Chondrocyte (in vitro differentiated cells): ENCODE data around the gene FLNC. TPM values are rescaled to one million over a fixed set of nuclear protein-coding genes. Genes with fewer than 3 reads are reported as not detected.

Experiments used
- DNase-seq: peaks from one replicate; pipeline ENCODE4 v3.0.0; 2021; ENCODE audit warnings: mixed read lengths, low spot score
- H3K27ac Mint-ChIP-seq: one replicate; pipeline ENCODE4 v1.8.0; 2021; ENCODE audit warnings: mild to moderate bottlenecking, moderate library complexity, mixed read lengths; ENCODE audit not compliant: unreplicated experiment
- H3K27me3 Mint-ChIP-seq: 2 replicates; pipeline ENCODE4 v1.8.0; 2021; ENCODE audit warnings: low read depth, mixed read lengths
- H3K36me3 Mint-ChIP-seq: 2 replicates; pipeline ENCODE4 v1.8.0; 2021; ENCODE audit warnings: low read depth, mixed read lengths
- H3K4me1 Mint-ChIP-seq: 2 replicates; pipeline ENCODE4 v1.8.0; 2021; ENCODE audit warnings: low read depth, mild to moderate bottlenecking, mixed read lengths
- H3K4me3 Mint-ChIP-seq: one replicate; pipeline ENCODE4 v1.8.0; 2021; ENCODE audit warnings: mild to moderate bottlenecking, moderate library complexity, mixed read lengths; ENCODE audit not compliant: unreplicated experiment
- H3K9me3 Mint-ChIP-seq: 2 replicates; pipeline ENCODE4 v1.8.0; 2021; ENCODE audit warnings: low read depth, mixed read lengths
- total RNA-seq: library from RNA; stranded (reverse); gene quantifications from 3 replicates; pipeline ENCODE4 v1.2.1, GENCODE V29; 2021
- TF ChIP-seq, protein P1 (sequence below): fragments of 200-600 bp; sonication (generic); IDR thresholded peaks from 2 replicates; pipeline ENCODE4 v1.5.0; 2021; ENCODE audit warnings: antibody characterized with exemption, mild to moderate bottlenecking, moderate library complexity

The FLNC gene
- total RNA-seq, 1 donor from 2014 or later, result 118 TPM

DNA sequence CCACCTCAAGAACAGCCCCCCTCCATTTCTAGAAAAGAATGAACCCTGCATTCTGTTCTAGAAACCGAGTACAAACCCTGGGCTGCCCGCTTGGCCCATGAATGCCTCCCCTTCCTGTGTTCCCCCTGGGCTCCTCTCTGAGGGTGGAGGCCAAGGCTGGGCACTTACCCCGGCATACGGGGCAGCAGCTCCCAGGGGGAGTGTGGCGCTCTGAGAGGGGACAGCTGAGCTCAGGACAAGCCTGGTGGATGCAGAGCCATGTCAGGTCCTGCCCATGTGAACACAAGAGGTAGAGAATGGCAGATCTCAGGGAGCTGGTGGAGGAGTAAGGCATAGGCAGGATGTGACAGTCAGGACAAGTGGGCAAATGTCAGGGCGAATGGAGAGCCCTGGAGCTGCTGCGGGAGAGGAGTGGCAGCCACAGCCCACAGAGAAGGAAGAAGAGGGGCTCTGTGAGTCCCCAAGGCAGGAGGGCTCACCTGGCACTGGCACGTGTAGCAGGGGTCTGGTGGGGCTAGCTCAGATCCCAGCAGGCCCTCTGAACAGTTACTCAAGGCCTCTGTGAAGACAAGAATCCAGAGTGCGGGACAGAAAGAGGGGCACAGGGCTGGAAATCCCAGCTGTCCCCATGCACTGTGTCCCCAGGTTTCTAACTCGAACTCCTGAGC, 51.4 kb downstream of the FLNC start:
- peaks cover 2% of the 10 kb centered on the region for H3K4me1 Mint-ChIP-seq
- DNase-seq, result peak; percentile 79
- TF ChIP-seq, protein P1, sequence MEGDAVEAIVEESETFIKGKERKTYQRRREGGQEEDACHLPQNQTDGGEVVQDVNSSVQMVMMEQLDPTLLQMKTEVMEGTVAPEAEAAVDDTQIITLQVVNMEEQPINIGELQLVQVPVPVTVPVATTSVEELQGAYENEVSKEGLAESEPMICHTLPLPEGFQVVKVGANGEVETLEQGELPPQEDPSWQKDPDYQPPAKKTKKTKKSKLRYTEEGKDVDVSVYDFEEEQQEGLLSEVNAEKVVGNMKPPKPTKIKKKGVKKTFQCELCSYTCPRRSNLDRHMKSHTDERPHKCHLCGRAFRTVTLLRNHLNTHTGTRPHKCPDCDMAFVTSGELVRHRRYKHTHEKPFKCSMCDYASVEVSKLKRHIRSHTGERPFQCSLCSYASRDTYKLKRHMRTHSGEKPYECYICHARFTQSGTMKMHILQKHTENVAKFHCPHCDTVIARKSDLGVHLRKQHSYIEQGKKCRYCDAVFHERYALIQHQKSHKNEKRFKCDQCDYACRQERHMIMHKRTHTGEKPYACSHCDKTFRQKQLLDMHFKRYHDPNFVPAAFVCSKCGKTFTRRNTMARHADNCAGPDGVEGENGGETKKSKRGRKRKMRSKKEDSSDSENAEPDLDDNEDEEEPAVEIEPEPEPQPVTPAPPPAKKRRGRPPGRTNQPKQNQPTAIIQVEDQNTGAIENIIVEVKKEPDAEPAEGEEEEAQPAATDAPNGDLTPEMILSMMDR, result no peak
- peaks cover 2% of the 10 kb centered on the region for H3K27me3 Mint-ChIP-seq
- no peaks in the 10 kb centered on the region for H3K9me3 Mint-ChIP-seq
- H3K27ac Mint-ChIP-seq, result no peak overlapping the region
- H3K4me3 Mint-ChIP-seq, result no peak overlapping the region
- no peaks in the 10 kb centered on the region for H3K36me3 Mint-ChIP-seq

DNA sequence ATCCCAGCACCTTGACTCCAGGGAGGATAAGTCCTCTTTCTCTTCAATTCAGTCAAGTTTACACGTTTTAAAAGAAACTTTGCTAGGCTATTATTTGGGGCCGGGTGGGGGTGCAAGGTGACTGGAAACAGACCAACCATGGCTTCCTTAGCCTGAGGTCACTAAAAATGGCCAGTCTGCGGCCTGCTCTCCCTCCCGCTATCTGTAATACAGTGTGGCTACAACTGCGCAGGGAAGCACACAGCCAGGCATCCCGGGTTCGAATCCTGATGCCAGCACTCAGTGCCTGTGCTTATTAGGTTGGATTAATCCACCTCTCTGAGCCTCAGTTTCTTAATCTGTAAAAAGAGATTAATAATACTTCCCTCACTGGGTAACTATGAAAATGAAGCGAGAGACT, 51.9 kb downstream of the FLNC start:
- Mint-ChIP-seq H3K9me3 (no peaks in the 10 kb centered on the region), H3K27me3 (peaks cover 2% of the 10 kb centered on the region), H3K36me3 (no peaks in the 10 kb centered on the region), H3K4me1 (peaks cover 2% of the 10 kb centered on the region), H3K27ac (no peak overlapping the region), H3K4me3 (no peak overlapping the region)
- peak; percentile 17 for DNase-seq
- TF ChIP-seq, protein P1, result no peak

DNA sequence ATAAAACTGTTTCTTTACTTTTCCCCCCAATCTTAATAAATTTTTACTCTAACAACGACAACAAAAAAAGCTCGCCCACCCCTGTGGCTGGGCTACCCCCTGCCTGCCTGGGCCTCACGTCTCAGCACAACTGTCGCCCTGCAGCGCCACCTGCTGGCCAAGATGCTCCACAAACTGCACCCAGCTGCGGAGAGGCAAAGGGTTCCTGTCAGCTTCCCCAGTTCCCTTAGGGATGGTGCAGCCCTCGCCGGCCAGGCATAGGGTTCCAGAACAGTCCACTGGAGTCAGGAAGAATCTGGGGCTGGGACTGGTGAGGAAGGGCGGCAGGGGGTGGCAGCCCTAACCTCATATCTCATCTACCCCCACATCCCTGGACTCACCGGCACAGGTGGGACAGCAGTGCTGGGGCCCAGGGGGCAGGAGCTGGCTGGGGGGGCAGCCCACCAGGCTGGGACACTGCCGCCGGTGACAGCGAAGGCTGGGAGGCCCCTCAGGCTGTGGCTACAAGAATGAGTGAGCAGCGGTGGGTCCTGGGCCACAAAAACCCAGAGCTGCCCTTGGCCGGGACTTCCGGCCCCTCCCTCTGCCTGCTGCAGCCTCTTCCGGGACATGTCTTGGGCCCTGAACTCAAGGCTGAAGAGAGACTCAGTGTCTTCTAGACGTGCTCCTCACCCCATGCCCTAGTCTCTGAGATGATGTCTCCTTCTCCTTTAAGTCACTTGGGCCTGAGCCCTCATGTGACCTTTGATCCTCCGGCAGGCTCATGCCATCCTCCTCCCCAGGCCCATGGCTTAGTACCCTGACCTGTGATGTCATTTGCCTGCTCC, 53.6 kb downstream of the FLNC start:
- Mint-ChIP-seq H3K9me3 (no peaks in the 10 kb centered on the region), H3K27ac (no peak overlapping the region), H3K27me3 (peaks cover 2% of the 10 kb centered on the region), H3K4me3 (no peak overlapping the region), H3K4me1 (peaks cover 2% of the 10 kb centered on the region), H3K36me3 (no peaks in the 10 kb centered on the region)
- TF ChIP-seq, protein P1, result peak; percentile 99
- DNase-seq, result peak; percentile 91

DNA sequence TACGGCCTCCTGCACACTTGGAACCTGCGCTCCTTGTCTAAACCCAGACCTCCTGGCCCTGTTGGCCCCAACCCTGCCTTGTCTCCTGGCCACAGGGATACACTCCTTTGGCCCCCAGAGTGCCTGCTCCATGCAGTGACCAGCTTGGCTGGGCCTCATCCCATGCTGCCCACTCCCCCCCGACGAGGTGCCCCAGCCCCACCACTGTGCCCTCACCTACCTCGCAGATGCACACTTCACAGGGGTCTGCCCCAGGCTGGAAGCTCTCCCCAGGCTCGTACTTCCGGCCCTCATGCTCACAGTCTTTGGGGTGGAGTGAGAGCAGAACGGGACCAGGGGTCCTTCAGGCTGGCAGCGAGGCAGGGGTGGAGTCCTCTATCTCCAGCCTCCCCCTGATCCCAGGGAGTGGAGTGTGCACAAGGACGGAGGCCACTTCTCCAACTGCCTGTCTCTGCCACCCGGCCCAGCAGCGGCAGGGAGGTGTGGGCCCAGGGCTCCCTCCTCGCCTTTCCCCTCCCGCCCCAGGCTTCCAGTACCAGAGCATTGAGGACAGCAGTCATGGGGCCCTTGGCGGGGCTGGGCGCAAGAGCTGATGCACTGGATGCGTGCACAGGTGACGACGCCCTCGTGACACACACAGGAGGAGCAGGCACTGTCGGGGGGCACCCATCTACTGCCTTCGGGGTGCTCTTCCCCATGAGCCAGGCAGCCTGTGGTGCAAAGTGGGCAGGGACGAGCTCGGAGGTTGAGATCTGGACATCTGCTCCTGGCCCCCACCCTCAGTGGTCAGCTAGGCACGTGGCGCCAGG, 54.6 kb downstream of the FLNC start:
- peaks cover 2% of the 10 kb centered on the region for H3K4me1 Mint-ChIP-seq
- no peak overlapping the region for H3K27ac Mint-ChIP-seq
- no peaks in the 10 kb centered on the region for H3K9me3 Mint-ChIP-seq
- TF ChIP-seq, protein P1, result no peak
- no peak overlapping the region for H3K4me3 Mint-ChIP-seq
- peaks cover 2% of the 10 kb centered on the region for H3K27me3 Mint-ChIP-seq
- H3K36me3 Mint-ChIP-seq, result no peaks in the 10 kb centered on the region
- peak; percentile 86 for DNase-seq
